Liver (tissue), 3 donors: ENCODE data around the gene RASL10A.

Experiments
- RAD21 ChIP-seq, 2 donors: IDR thresholded peaks; 2 replicates each; pipeline ENCODE4 v1.6.1; 2016; ENCODE audit warnings: antibody characterized with exemption in 2 of 2, mild to moderate bottlenecking in 2 of 2
- YY1 ChIP-seq: IDR thresholded peaks from 2 replicates; pipeline ENCODE4 v1.6.1; 2016; ENCODE audit warnings: antibody characterized with exemption, mild to moderate bottlenecking
- TF ChIP-seq, protein P1 (sequence below): fragments of 150-350 bp; IDR thresholded peaks from 2 replicates; pipeline ENCODE4 v1.5.1; 2017; ENCODE audit warnings: improper control_type of control experiment, low read depth, low read length; ENCODE audit not compliant: missing input control
- TF ChIP-seq, protein P2 (sequence below): IDR thresholded peaks from 2 replicates; pipeline ENCODE4 v1.6.1; 2016; ENCODE audit warnings: antibody characterized with exemption
- donor health status: healthy.
- donor health status: healthy.

DNA sequence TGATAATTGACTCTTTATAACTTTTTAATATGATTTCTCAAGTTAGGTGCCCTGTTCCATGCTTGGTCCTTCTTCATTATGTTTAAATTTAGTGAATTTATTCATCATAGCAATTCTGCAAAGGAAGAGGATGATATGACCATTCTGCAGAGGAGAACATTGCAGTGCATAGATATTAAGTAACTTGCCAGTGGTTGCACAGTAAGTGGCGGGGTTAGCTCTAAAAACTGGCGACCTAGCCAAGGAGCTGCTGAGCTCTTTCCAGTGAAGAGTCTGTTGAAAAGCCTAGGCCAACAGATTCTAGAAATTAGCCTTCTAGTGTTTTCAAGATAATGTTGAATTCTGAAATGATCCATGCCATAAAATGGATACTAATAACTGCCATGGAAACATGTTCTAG lies 42.9 kb downstream of the RASL10A start:
- TF ChIP-seq, protein P1, sequence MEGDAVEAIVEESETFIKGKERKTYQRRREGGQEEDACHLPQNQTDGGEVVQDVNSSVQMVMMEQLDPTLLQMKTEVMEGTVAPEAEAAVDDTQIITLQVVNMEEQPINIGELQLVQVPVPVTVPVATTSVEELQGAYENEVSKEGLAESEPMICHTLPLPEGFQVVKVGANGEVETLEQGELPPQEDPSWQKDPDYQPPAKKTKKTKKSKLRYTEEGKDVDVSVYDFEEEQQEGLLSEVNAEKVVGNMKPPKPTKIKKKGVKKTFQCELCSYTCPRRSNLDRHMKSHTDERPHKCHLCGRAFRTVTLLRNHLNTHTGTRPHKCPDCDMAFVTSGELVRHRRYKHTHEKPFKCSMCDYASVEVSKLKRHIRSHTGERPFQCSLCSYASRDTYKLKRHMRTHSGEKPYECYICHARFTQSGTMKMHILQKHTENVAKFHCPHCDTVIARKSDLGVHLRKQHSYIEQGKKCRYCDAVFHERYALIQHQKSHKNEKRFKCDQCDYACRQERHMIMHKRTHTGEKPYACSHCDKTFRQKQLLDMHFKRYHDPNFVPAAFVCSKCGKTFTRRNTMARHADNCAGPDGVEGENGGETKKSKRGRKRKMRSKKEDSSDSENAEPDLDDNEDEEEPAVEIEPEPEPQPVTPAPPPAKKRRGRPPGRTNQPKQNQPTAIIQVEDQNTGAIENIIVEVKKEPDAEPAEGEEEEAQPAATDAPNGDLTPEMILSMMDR: no peak
- TF ChIP-seq RAD21 (IDR thresholded peaks at IDR 0.05) (no peak), YY1 (no peak)
- TF ChIP-seq, protein P2, sequence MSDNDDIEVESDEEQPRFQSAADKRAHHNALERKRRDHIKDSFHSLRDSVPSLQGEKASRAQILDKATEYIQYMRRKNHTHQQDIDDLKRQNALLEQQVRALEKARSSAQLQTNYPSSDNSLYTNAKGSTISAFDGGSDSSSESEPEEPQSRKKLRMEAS: no peak
